Retinal pigment epithelial cell (primary cell): Measurements from ENCODE around the gene OLIG3.

ENCODE experiments used
- DNase-seq: peaks from one replicate; pipeline ENCODE4 v3.0.0-alpha.2; 2010; ENCODE audit warnings: low read depth
- H3K4me3 ChIP-seq: 2 replicates; pipeline ENCODE4 v1.5.1; 2011; ENCODE audit warnings: mild to moderate bottlenecking, low read length, control low read depth, moderate library complexity
- CTCF ChIP-seq: conservative IDR thresholded peaks from 2 replicates; pipeline ENCODE4 v1.5.1; 2011; ENCODE audit warnings: low read depth, low read length, control low read depth, inconsistent platforms

The OLIG3 gene

GRCh38 chr6:137495703-137496336 is 1.6 kb upstream of the OLIG3 start:
- H3K4me3 ChIP-seq: no peak overlapping the region
- no peak for DNase-seq
- TF ChIP-seq CTCF: no peak

- H3K4me3 ChIP-seq: no peak overlapping the region
- no peak for DNase-seq
- TF ChIP-seq CTCF: no peak
These were observed 951 bp upstream of the OLIG3 start for GRCh38 chr6:137494988-137495702.

- H3K4me3 ChIP-seq: no peak overlapping the region
- TF ChIP-seq CTCF: no peak
- DNase-seq: no peak
These were observed 766 bp downstream of the OLIG3 start for GRCh38 chr6:137493218-137494038.

- no peak for TF ChIP-seq CTCF
- H3K4me3 ChIP-seq: no peak overlapping the region
- no peak for DNase-seq
These were observed 1.6 kb downstream of the OLIG3 start for GRCh38 chr6:137492289-137493217.

- H3K4me3 ChIP-seq: no peak overlapping the region
- DNase-seq: no peak
- TF ChIP-seq CTCF: no peak
These were observed 2.7 kb downstream of the OLIG3 start for GRCh38 chr6:137491478-137491877.

GRCh38 chr6:137490961-137491360 is 3.2 kb downstream of the OLIG3 start:
- TF ChIP-seq CTCF: no peak

More at GRCh38 chr6:137490961-137491360, 3.2 kb downstream of the OLIG3 start:
- H3K4me3 ChIP-seq: no peak overlapping the region
- DNase-seq: no peak
